ENCODE measurements around the gene SLC39A7. TPM values are rescaled to one million over a fixed set of nuclear protein-coding genes. Genes with fewer than 3 reads are reported as not detected.
A peak's percentile ranks its signal among the peaks of the same experiment; 100 is the strongest.

The SLC39A7 gene
- total and polyA plus RNA-seq, 3 experiments from 2014 or later, result 32.9 to 63.6 (median 63.1) TPM

GRCh38 chr6:33161354-33162331 is 39.0 kb upstream of the SLC39A7 start:
- ChIA-PET POLR2A (interaction anchor here (2.3 kb wide), 1 partner anchor 87 kb away, joined by 13 read pairs; no protein-coding TSS in a partner anchor), CTCF (interaction anchor here (0.9 to 9.7 kb wide), 9 partner anchors 12 to 274 kb away, joined by 3 to 101 read pairs (median 6); partner anchors contain the start of genes RXRB and SLC39A7)
- DNase-seq, result peak; percentile 75 to 85 (median 77)
- peaks cover 3 to 19% of the 10 kb centered on the region in 2 donors for H3K27me3 Mint-ChIP-seq
- H3K9me3 Mint-ChIP-seq, result no peaks in the 10 kb centered on the region
- no peaks in the 10 kb centered on the region for H3K36me3 ChIP-seq (ENCODE audit: insufficient read depth, low read length)
- peaks cover 11% of the 10 kb centered on the region for H3K4me1 ChIP-seq (ENCODE audit: insufficient read depth, low read length)
- H3K4me3 ChIP-seq (ENCODE audit: low read length), result peak overlapping the region; percentile 55
- H3K27ac Mint-ChIP-seq, result peak overlapping the region in 7 of 8 donors; percentile 17 to 90 (median 69)
- H3K27ac ChIP-seq (ENCODE audit: low read depth, low read length), result no peak overlapping the region
- H3K4me1 Mint-ChIP-seq, result peaks cover 8 to 11% (median 11%) of the 10 kb centered on the region in 3 donors
- peak overlapping the region; percentile 71 to 97 (median 83) for H3K4me3 Mint-ChIP-seq
- H3K27me3 ChIP-seq (ENCODE audit: insufficient read depth, low read length, poor library complexity, severe bottlenecking), result peaks cover 3% of the 10 kb centered on the region
- no peaks in the 10 kb centered on the region for H3K9me3 ChIP-seq (ENCODE audit: low read length)
- H3K36me3 Mint-ChIP-seq, result no peaks in the 10 kb centered on the region

- Mint-ChIP-seq H3K4me3 (no peak overlapping the region), H3K9me3 (no peaks in the 10 kb centered on the region), H3K27ac (peak overlapping the region in 1 of 8 donors; percentile 61), H3K4me1 (peaks cover 8 to 11% (median 11%) of the 10 kb centered on the region in 3 donors), H3K36me3 (no peaks in the 10 kb centered on the region), H3K27me3 (peaks cover 3 to 17% of the 10 kb centered on the region in 2 donors)
- Histone ChIP-seq H3K36me3 (ENCODE audit: insufficient read depth, low read length) (no peaks in the 10 kb centered on the region), H3K4me3 (ENCODE audit: low read length) (no peak overlapping the region), H3K4me1 (ENCODE audit: insufficient read depth, low read length) (peaks cover 11% of the 10 kb centered on the region), H3K27ac (ENCODE audit: low read depth, low read length) (no peak overlapping the region), H3K9me3 (ENCODE audit: low read length) (no peaks in the 10 kb centered on the region), H3K27me3 (ENCODE audit: insufficient read depth, low read length, poor library complexity, severe bottlenecking) (peaks cover 3% of the 10 kb centered on the region)
- DNase-seq, result no peak
- ChIA-PET CTCF (interaction anchor here (2.4 to 9.7 kb wide), 2 partner anchors 36 to 86 kb away, joined by 8 to 101 read pairs; partner anchors contain the start of genes RXRB and SLC39A7), POLR2A (interaction anchor here (0.8 kb wide), 1 partner anchor 32 kb away, joined by 3 read pairs; no protein-coding TSS in a partner anchor)
Measured at GRCh38 chr6:33163540-33163939, 37.1 kb upstream of the SLC39A7 start.

GRCh38 chr6:33164176-33164575 is 36.5 kb upstream of the SLC39A7 start:
- H3K36me3 Mint-ChIP-seq, result no peaks in the 10 kb centered on the region
- H3K4me1 Mint-ChIP-seq, result peaks cover 8 to 11% (median 11%) of the 10 kb centered on the region in 3 donors
- H3K27ac Mint-ChIP-seq, result peak overlapping the region in 1 of 8 donors; percentile 43
- Histone ChIP-seq H3K4me1 (ENCODE audit: insufficient read depth, low read length) (peaks cover 11% of the 10 kb centered on the region), H3K4me3 (ENCODE audit: low read length) (no peak overlapping the region), H3K27me3 (ENCODE audit: insufficient read depth, low read length, poor library complexity, severe bottlenecking) (peaks cover 3% of the 10 kb centered on the region), H3K27ac (ENCODE audit: low read depth, low read length) (no peak overlapping the region), H3K36me3 (ENCODE audit: insufficient read depth, low read length) (no peaks in the 10 kb centered on the region), H3K9me3 (ENCODE audit: low read length) (no peaks in the 10 kb centered on the region)
- peak overlapping the region in 1 of 7 donors; percentile 27 for H3K4me3 Mint-ChIP-seq
- peaks cover 5 to 17% of the 10 kb centered on the region in 2 donors for H3K27me3 Mint-ChIP-seq
- no peak for DNase-seq
- ChIA-PET POLR2A (interaction anchor here (0.8 kb wide), 1 partner anchor 31 kb away, joined by 3 read pairs; no protein-coding TSS in a partner anchor), CTCF (interaction anchor here (9.7 kb wide), 1 partner anchor 86 kb away, joined by 101 read pairs; no protein-coding TSS in a partner anchor)
- no peaks in the 10 kb centered on the region for H3K9me3 Mint-ChIP-seq

GRCh38 chr6:33164665-33165373 is 35.8 kb upstream of the SLC39A7 start:
- no peaks in the 10 kb centered on the region for H3K9me3 Mint-ChIP-seq
- Histone ChIP-seq H3K4me3 (ENCODE audit: low read length) (no peak overlapping the region), H3K4me1 (ENCODE audit: insufficient read depth, low read length) (peaks cover 11% of the 10 kb centered on the region), H3K27ac (ENCODE audit: low read depth, low read length) (no peak overlapping the region), H3K36me3 (ENCODE audit: insufficient read depth, low read length) (no peaks in the 10 kb centered on the region), H3K9me3 (ENCODE audit: low read length) (no peaks in the 10 kb centered on the region), H3K27me3 (ENCODE audit: insufficient read depth, low read length, poor library complexity, severe bottlenecking) (peaks cover 3% of the 10 kb centered on the region)
- no peak for DNase-seq
- peaks cover 8 to 11% (median 11%) of the 10 kb centered on the region in 3 donors for H3K4me1 Mint-ChIP-seq
- H3K36me3 Mint-ChIP-seq, result no peaks in the 10 kb centered on the region
- CTCF ChIA-PET, result interaction anchor here (9.7 kb wide), 1 partner anchor 85 kb away, joined by 101 read pairs; no protein-coding TSS in a partner anchor
- POLR2A ChIA-PET, result no interaction called here
- peaks cover 6 to 17% of the 10 kb centered on the region in 2 donors for H3K27me3 Mint-ChIP-seq
- H3K27ac Mint-ChIP-seq, result no peak overlapping the region
- no peak overlapping the region for H3K4me3 Mint-ChIP-seq

GRCh38 chr6:33165581-33166258 is 34.9 kb upstream of the SLC39A7 start:
- no peak overlapping the region for H3K27ac Mint-ChIP-seq
- ChIA-PET CTCF (interaction anchor here (9.7 kb wide), 1 partner anchor 84 kb away, joined by 101 read pairs; no protein-coding TSS in a partner anchor), POLR2A (no interaction called here)

GRCh38 chr6:33166363-33166762 is 34.3 kb upstream of the SLC39A7 start:
- no peak overlapping the region for H3K27ac ChIP-seq (ENCODE audit: low read depth, low read length)
- ChIA-PET POLR2A (no interaction called here), CTCF (no interaction called here)
- Mint-ChIP-seq H3K4me1 (peaks cover 5 to 9% (median 6%) of the 10 kb centered on the region in 3 donors), H3K27me3 (peaks cover 6 to 17% of the 10 kb centered on the region in 2 donors), H3K4me3 (no peak overlapping the region), H3K36me3 (no peaks in the 10 kb centered on the region), H3K9me3 (no peaks in the 10 kb centered on the region), H3K27ac (peak overlapping the region in 1 of 8 donors; percentile 14)
- DNase-seq, result no peak
- H3K4me1 ChIP-seq (ENCODE audit: insufficient read depth, low read length), result peaks cover 6% of the 10 kb centered on the region
- no peaks in the 10 kb centered on the region for H3K36me3 ChIP-seq (ENCODE audit: insufficient read depth, low read length)
- H3K4me3 ChIP-seq (ENCODE audit: low read length), result no peak overlapping the region
- no peaks in the 10 kb centered on the region for H3K9me3 ChIP-seq (ENCODE audit: low read length)
- H3K27me3 ChIP-seq (ENCODE audit: insufficient read depth, low read length, poor library complexity, severe bottlenecking), result peaks cover 3% of the 10 kb centered on the region

More at GRCh38 chr6:33165581-33166258, 34.9 kb upstream of the SLC39A7 start:
- no peaks in the 10 kb centered on the region for H3K36me3 ChIP-seq (ENCODE audit: insufficient read depth, low read length)
- H3K27ac ChIP-seq (ENCODE audit: low read depth, low read length), result no peak overlapping the region
- no peaks in the 10 kb centered on the region for H3K9me3 ChIP-seq (ENCODE audit: low read length)
- Mint-ChIP-seq H3K27me3 (peaks cover 6 to 17% of the 10 kb centered on the region in 2 donors), H3K4me1 (peaks cover 8 to 11% (median 11%) of the 10 kb centered on the region in 3 donors), H3K4me3 (no peak overlapping the region), H3K9me3 (no peaks in the 10 kb centered on the region), H3K36me3 (no peaks in the 10 kb centered on the region)
- H3K27me3 ChIP-seq (ENCODE audit: insufficient read depth, low read length, poor library complexity, severe bottlenecking), result peaks cover 3% of the 10 kb centered on the region
- no peak overlapping the region for H3K4me3 ChIP-seq (ENCODE audit: low read length)
- peaks cover 11% of the 10 kb centered on the region for H3K4me1 ChIP-seq (ENCODE audit: insufficient read depth, low read length)
- no peak for DNase-seq

- DNase-seq, result no peak
- H3K36me3 ChIP-seq (ENCODE audit: insufficient read depth, low read length), result no peaks in the 10 kb centered on the region
- peaks cover 3% of the 10 kb centered on the region for H3K4me1 ChIP-seq (ENCODE audit: insufficient read depth, low read length)
- peak overlapping the region in 1 of 8 donors; percentile 14 for H3K27ac Mint-ChIP-seq
- H3K27ac ChIP-seq (ENCODE audit: low read depth, low read length), result no peak overlapping the region
- no peaks in the 10 kb centered on the region for H3K9me3 Mint-ChIP-seq
- POLR2A ChIA-PET, result no interaction called here
- CTCF ChIA-PET, result no interaction called here
- peaks cover 5 to 17% of the 10 kb centered on the region in 2 donors for H3K27me3 Mint-ChIP-seq
- peaks cover 2 to 4% (median 2%) of the 10 kb centered on the region in 3 donors for H3K4me1 Mint-ChIP-seq
- no peaks in the 10 kb centered on the region for H3K36me3 Mint-ChIP-seq
- no peak overlapping the region for H3K4me3 Mint-ChIP-seq
- H3K27me3 ChIP-seq (ENCODE audit: insufficient read depth, low read length, poor library complexity, severe bottlenecking), result peaks cover 3% of the 10 kb centered on the region
- H3K9me3 ChIP-seq (ENCODE audit: low read length), result no peaks in the 10 kb centered on the region
- H3K4me3 ChIP-seq (ENCODE audit: low read length), result no peak overlapping the region
Measured at GRCh38 chr6:33166811-33167210, 33.9 kb upstream of the SLC39A7 start.
